Non-pigmented ciliary epithelial cell (primary cell): ENCODE data around the gene IL1RAPL1.
"Not testable (repeated sequence)": the region's sequence is repeated elsewhere in the genome, so short reads cannot be mapped to it uniquely, and the experiment has no call there.

Source experiments
- DNase-seq: peaks from one replicate; pipeline ENCODE4 v3.0.0-alpha.2; 2010; ENCODE audit warnings: low read depth

IL1RAPL1 gene

DNA sequence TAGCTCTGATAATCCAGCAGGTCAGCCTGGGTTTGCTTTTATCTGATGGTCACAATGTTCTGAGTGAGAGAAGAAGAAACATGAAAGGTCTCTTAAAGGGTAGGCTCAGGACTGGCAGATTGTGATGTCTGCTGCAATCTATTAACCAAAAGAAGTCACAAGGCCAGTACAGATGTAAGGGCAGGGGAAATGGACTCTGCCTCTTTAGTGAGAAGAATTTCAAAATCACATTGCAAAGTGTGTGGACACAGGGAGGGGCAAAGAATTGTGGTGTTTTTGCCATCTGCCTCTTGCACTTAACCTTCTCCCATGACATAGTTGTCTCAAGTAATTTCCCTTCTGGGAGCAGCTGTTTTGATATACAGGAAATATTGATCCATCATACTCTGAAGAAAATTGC, 40.9 kb downstream of the IL1RAPL1 start:
- no peak for DNase-seq

DNA sequence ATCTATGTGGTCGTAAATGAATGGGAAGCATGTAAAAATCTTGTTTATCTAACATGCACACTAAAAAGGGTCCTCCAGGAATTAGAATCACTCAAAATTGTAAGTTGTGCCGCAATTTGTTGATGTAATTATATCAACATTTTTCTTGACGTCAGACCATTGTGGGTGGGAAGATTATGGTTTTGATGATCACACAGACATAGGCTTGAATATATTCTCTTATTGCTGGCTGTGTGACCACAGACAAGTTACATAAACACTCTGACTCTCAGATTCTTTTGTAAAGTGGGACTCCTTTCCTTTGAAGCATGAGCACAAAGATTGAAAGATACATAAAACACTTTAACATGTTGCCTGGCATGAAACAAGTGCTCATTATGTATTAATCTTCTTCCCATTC, 51.5 kb downstream of the IL1RAPL1 start:
- no peak for DNase-seq

DNA sequence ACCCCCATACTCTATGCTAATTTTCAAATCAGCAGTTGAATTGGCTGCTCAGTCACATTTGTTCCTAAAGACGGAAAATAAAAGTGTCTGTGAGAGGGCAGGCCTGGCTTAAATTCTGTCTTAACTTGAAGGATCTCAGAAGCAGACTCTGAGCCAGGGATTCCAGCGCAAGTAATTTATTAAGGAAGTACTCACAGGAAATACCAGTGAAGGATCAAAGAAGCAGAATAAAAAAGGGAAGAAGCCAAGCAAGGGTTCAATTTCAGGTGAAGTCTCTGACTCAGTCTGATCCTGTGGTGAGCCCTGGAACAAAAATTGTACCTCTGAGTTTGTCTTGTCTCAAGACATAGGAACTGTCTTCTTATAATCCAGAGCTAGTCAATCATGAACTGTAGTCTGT, 52.2 kb downstream of the IL1RAPL1 start:
- DNase-seq = no peak

DNA sequence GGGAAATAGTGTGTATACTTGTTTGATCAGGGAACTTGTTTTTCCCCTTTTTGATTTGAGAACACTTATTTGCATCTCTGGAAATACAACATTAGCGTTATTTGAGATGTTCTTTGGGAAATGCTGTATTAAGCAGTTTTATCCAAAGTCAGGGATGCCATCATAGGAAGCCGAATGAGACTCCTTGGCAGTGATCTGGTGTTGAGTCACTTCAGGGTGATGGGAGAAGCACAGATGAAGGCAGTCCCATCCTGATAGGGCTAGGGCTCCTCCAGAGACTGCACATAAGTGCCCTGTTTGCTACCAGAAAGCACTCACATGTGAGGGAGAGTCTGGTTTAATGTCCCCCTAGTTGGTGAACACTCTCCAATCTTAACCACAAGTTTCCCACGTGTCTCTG, 62.3 kb downstream of the IL1RAPL1 start:
- no peak for DNase-seq

DNA sequence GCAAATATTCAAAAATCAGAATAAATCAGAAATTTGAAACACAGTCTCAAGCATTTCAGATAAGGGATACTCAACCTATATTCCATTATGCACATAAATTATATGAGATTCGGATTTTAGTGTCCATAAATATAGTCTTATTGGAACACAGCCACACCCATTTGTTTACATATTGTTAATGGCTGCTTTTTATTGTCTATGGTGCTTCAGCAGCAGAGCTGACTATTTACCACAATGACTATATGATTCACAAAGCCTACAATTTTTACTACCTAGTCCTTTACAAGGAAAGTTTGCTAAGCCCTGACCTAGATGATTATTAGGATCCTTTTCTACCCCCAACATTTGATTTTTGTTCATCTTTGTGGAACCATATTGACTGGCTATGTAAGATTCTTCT, 63.9 kb downstream of the IL1RAPL1 start:
- DNase-seq = no peak

DNA sequence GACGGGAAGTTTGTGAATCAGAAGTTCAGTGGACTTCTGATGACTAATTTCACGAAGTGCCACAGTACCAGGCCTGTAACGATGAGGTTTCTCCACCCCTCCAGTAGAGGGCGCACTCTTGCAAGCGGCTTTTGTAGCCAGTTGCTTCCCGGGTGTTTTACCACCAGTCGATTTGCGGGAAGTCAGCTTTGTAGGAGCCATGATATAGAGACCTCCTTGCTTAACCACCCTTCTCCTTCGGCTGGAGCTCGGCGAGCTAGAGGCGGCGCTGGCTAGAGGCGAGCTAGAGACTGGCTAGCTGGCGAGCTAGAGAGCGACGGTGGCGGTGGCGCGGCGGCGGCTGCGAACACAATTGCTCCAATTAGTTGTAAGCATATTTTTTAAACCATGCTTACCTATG, 72.0 kb downstream of the IL1RAPL1 start:
- no peak for DNase-seq

DNA sequence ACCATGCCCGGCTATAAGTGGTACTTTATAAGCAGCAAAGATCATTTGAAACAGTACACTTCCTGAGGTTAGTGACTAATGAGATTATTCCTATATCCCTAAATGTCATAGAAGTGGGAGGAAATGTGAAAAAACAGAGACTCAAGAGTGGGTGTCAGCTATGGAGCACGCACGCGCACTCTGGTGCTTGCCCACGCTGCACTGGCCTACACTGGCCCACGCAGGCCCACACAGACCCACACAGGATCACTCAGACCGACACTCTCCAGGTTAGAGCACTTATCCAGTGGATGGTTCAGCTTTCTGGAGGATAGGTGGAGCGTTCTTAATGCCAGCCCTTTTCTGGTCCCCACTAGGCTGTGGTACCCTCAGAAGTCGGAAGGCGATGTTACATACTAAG, 78.5 kb downstream of the IL1RAPL1 start:
- no peak for DNase-seq

DNA sequence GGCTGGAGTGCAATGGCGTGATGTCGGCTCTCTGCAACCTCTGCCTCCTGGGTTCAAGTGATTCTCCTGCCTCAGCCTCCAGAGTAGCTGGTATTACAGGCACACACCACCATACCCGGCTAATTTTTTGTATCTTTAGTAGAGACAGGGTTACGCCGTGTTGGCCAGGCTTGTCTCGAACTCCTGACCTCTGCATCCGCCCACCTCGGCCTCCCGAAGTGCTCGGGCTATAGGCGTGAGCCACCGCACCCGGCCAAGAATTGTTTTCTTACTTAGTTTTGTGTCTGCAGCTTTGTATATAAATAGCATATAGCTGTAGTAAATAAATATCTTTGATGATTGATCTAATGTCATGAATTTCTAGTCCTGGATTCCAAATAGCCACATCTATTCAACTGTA, 81.1 kb downstream of the IL1RAPL1 start:
- DNase-seq = no peak

DNA sequence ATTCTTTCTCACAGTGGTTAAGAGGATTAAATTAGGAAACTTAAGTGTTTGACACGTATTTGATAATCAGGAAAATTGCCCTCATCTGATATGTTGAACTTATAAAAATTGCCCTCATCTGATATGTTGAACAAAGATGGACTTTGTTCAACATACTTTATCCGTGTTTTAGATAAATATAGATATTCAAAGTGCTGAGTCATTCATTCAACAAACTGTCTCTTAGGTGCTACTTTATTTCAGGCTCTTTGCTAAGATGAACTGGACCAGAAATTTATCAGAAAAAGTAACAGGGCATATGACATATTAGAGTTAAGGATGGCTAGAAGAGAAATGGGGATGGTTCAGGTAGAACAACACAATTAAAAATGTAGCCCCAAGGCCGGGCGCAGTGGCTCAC, 81.7 kb downstream of the IL1RAPL1 start:
- DNase-seq = no peak

DNA sequence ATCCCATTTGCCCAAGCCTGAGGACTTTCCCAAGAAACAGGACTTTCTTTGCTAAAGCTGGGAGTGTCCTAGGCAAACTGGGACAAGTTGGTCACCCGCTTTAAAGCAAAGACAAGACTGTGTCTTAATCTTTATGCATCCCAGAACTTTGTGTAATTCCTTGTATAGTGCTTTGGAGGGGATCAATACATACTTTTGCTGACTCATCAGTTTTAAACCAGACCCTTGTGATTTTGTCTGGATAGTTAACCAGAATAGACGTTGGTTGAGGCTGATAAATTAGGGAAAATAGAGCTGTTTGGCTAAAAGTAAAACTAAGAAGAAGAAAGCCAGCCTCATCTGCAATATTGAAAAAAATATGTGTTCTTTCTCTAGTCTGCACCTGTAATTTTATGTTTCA, 82.8 kb downstream of the IL1RAPL1 start:
- no peak for DNase-seq

DNA sequence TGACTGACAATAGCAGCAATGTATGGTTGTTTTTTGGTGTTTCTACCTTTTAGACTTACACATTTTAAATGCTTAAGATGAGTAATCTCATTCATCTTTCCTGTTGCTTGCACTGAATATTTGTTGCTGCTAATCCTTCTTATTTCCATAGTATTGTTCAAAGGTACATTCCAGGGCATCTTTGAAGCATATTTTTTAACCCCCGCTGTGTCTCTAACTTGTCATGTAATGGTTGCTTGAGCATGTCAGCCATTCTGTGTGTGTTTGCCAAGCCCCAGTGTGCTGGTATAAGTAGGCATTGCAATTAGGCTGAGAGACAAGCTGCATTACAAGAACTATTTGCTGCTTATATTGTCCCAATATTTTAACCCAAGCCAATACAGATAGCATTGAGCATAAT, 87.9 kb downstream of the IL1RAPL1 start:
- DNase-seq = no peak

DNA sequence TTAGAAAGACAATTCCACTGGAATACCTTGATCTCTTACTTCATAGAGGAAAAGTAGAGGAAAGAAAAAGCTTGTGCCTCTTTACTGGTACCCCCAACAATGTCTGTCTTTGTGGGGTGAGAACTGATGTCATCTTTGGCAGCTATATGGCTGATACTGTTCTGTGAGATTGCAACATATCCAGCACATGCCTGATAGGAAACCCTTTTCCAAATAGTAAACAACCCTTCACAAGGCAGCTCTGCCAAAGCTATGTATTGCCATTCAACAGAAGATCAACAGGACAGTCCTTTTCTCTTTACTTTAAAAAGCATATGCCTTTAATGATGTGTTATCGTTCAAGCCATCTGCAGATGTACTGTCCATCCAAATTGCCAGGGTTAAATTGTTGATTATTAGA, 105.9 kb downstream of the IL1RAPL1 start:
- DNase-seq = no peak

DNA sequence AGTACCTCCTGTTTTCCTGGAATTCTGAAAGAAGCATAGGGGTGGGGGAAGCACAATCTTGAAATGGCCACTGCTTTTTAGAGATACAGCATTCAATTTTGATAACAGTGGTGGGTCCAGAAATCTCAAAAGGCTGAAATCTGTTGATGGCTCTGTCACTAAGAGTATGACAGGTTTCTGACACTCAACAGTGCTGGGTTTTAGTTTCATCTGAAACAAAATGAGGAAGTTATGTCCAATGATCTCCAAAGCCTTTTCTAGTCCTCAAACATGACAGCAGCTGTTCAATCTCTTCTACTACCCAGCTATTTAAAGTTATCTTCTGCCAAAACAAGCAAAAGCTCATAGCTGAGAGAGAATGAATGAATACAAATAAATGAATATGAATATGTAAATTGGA, 110.5 kb downstream of the IL1RAPL1 start:
- DNase-seq = no peak

DNA sequence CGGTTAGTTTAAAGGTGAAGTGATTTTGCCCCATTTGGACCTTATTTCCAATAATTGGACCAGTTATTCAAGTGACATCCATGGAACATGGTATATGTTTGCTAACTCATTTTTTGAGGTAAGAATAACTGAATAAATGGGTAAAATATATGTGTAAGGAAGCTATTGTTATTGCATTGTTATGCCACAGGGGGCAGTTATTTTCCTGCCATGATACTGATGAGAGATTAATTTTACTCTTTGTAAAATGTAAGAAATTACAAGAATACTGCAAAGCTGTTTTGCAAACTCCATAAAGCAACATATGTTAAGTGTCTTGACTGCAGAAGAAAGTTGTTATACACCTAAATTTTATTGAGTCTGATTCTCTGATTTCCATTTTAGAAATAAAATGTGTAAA, 114.0 kb downstream of the IL1RAPL1 start:
- no peak for DNase-seq

DNA sequence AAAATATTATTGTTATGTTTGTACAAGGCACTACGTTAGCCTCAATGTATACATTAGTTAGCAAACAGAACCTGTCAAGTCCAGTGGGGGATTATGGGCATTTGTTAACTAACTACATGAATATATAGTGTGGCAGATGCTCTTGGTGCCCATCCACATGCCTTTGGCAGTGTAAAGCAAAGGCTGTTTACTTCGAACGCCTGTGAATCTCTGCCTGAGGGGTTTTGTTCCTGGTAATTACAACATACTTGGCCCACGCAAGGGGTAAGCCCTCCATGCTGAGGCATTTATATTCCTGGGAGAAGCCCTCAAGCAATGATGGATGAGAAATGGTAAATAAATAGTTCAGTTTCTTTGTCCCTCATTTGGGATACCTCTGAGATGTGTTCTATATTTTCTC, 119.7 kb downstream of the IL1RAPL1 start:
- no peak for DNase-seq

DNA sequence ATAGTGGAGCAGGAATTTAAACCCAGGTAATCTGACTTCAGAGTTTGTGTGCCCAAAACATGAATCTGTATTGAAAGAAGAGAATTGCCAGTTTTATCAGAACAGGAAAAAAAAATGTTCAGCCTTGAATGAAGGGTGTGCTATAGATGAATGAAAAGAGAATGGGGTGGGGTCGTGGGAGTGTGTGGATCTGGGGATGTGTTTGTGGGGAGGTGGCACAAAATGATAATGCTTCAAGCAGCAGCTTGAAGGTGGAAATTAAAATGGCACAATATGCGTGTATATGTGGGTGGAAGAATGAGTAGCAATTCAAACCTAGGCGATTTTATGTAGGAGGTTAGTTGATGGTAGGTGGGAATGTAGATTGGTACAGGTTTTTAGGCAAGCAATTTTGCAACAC, 122.2 kb downstream of the IL1RAPL1 start:
- DNase-seq = no peak

DNA sequence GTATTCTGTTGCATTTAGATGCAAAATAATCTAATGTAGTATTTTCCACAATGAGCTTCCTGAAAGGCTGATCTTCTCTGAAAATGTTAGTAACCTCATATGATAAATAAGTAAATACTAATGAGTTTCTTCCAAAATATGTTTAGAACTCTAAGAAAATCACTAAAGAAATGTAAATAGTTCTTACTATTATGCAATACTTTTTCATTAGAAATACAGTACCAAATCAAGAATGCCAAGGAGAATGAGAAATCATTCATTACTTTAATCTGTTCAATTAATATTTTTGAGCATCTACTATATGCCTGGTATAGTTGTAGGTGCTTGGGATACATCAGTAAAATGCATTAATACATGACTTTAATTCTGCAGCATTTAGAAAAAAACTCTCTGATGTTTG, 130.6 kb downstream of the IL1RAPL1 start:
- no peak for DNase-seq

DNA sequence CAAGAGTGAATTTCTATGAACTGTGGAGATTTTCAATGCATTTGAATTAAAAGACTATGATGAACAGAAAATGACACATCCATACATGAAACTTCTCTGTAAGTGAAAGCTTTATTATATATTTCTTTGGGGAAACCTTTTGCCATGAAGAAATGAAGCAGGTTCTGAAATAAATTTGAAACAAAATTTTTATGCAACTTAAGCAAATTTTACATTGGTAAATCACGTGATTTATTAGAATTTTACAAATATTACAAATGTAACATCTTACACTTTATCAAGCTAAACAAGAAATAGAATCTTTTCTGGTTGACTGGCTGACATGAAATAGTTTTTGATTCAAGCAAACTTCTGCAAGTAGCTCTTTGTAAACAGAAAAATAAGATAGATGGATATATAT, 131.2 kb downstream of the IL1RAPL1 start:
- DNase-seq = no peak

DNA sequence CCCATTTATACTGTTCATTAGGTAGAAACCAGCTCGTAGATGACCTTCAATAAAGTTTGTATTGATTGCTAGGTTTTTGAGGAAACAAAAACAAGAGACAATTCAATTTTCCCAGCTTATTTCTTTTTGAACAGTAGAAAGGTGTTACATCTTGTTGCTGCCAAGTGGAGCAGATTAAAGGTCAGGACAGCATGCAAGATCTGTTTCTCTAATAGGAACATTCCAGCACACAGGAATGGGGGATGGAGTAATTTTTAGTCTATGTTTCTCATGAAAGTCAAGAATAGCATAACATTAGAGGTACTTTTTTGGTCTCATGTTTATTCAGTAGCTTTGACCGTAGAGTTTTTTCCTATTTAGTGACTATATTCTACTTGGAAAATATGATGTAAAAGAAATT, 132.4 kb downstream of the IL1RAPL1 start:
- DNase-seq = no peak

DNA sequence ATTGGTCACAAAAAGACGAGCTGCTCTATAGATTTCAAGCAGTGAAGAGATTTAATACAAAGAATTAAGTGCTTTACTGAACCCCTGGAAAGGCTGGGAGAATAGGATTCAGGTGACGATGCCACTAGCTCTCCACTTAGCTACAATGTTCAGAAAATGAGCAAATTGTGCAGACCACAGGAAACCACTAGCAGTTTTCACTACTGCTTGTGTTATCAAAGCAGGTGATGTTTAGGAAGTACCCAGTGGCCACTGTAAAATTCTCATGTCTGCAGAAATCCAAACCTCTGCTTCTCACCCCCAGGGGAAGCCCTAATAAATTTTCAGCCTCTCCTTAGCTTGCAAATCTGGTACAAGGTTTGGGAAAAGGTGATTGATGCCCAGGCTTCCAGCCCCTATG, 165.1 kb downstream of the IL1RAPL1 start:
- no peak for DNase-seq

DNA sequence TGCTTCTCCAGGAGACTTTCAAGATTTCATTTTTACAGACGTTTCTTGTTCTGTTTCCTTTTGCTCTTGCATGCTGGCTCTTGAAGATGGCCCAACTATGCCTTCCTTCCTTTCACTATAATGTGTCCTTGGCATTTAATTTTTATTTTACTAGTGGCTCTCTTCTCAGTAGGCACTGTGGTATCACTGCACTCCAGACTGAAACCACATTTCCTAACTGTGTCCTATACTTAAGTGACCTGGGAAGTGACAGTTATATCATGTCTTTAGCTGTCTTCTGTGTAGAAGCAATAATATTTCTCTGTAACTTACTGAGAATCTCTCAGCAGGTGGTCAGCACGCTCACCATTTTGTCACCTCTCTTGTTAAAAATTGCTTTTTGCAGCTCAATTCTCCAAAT, 168.9 kb downstream of the IL1RAPL1 start:
- no peak for DNase-seq

DNA sequence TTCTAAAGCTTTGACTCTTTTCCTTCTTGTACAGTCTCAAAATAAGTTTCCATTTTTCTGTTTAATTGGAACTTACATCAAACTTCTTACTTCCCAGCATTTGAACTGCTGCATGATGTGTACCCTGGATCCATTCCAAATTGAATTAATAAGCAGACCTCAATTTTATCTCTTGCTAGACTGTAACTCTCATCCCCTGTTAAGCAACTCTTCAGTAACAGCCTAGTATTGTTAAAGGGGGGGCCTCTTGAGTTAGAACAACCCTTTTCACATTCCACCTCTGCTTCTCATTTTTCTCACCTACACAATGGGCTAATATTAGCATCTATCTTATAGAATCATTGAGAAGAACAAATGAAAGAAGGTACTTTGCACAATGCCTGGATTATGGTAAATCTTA, 169.4 kb downstream of the IL1RAPL1 start:
- DNase-seq = no peak

DNA sequence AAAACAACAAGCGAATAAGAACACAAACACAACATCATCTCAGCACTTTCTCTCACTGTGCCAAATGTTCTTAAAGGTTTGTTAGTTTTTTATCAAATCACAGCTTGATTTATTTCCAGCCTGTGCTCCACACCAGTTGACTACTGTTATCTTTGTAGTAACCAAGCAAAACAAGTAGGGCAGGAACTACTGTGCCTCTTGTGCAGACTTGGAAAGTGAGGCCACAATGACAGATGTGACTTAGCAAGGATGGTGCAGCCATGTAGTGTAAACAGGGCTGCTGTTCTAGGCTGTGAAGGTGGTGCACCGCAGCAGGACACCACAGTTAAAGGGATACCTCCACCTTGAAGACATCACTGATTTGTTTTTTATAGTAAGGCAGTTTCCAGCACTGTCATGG, 170.0 kb downstream of the IL1RAPL1 start:
- no peak for DNase-seq

DNA sequence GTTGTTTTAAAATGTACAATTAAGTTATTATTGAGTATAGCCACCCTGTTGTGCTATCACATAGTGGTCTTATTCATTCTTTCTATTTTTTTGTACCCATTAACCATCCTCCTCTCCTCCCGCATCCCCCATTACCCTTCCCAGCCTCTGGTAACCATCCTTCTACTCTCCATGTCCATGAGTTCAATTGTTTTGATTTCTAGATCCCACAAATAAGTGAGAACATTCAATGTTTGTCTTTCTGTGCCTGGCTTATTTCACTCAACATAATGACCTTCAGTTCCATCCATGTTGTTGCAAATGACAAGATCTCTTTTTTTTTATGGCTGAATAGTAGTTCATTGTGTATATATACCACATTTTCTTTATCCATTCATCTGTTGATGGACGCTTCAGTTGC, 179.3 kb downstream of the IL1RAPL1 start:
- DNase-seq = not testable (repeated sequence)

DNA sequence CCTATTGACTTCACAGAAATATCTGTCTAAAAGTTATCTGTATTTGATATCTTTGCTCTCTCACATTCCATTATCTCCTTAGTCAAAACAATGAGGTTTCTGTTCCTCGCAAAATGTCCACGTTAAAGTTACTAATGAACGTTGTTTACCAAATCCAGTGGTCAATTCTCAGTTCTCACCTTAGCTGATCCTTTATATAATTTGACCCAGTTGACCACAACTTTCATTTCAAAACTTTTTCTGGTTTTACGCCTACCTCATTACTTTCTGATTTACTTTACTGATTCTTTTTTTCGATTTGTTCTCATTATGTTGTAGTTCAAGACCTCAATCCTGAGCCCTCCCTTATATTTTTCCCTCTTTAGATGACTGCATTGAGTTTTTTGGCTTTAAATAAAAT, 186.6 kb downstream of the IL1RAPL1 start:
- no peak for DNase-seq
